HepG2 (cell line): ENCODE measurements around the gene SSNA1. TPM values are rescaled to one million over a fixed set of nuclear protein-coding genes. Genes with fewer than 3 reads are reported as not detected.

Experiments used
- BRCA1 ChIP-seq: sonication (generic); formaldehyde crosslinking; IDR thresholded peaks from 2 replicates; pipeline ENCODE4 v1.4.0; 2020; ENCODE audit warnings: missing genetic modification reagents
- CBX2 ChIP-seq, 2 experiments: fragments of 200-600 bp in 1 of 2; sonication (generic); formaldehyde crosslinking in 1 of 2; IDR thresholded peaks; 2 replicates each; pipeline versions ENCODE4 v1.7.0 to v1.8.1; 2018 to 2022; ENCODE audit warnings: low read depth in 2 of 2, low read length in 1 of 2, mild to moderate bottlenecking in 1 of 2, missing genetic modification reagents in 1 of 2
- HOXA3 ChIP-seq: sonication (generic); formaldehyde crosslinking; IDR thresholded peaks from 2 replicates; pipeline ENCODE4 v1.5.0; 2020; ENCODE audit warnings: missing genetic modification reagents
- MXD1 ChIP-seq: sonication (generic); formaldehyde crosslinking; IDR thresholded peaks from 2 replicates; pipeline ENCODE4 v1.4.0; 2020; ENCODE audit warnings: mild to moderate bottlenecking, missing genetic modification reagents
- NR2F1 ChIP-seq, 2 experiments: fragments of 450-650 bp in 1 of 2; formaldehyde crosslinking in 1 of 2; IDR thresholded peaks; 2 replicates each; pipeline versions ENCODE4 v1.5.0 to v1.6.1; 2016 to 2020; ENCODE audit warnings: mild to moderate bottlenecking in 1 of 2, missing compliant biosample characterization in 1 of 2, missing genetic modification reagents in 1 of 2, moderate library complexity in 1 of 2
- PREB ChIP-seq: sonication (generic); formaldehyde crosslinking; IDR thresholded peaks from 2 replicates; pipeline ENCODE4 v1.4.0; 2020; ENCODE audit warnings: missing genetic modification reagents
- RFX3 ChIP-seq: IDR thresholded peaks from 2 replicates; pipeline ENCODE4 v1.6.1; 2016; ENCODE audit warnings: missing biosample characterization, missing genetic modification reagents
- ZFP36L2 ChIP-seq: sonication (generic); formaldehyde crosslinking; IDR thresholded peaks from 2 replicates; pipeline ENCODE4 v1.4.0; 2020; ENCODE audit warnings: missing genetic modification reagents
- ZNF10 ChIP-seq: sonication (generic); formaldehyde crosslinking; IDR thresholded peaks from 2 replicates; pipeline ENCODE4 v1.4.0; 2020; ENCODE audit warnings: mild to moderate bottlenecking, low read depth, missing genetic modification reagents, borderline replicate concordance
- ZNF124 ChIP-seq: sonication (generic); formaldehyde crosslinking; IDR thresholded peaks from 2 replicates; pipeline ENCODE4 v1.4.0; 2020; ENCODE audit warnings: missing genetic modification reagents
- ZNF234 ChIP-seq: sonication (generic); formaldehyde crosslinking; conservative IDR thresholded peaks from 2 replicates; pipeline ENCODE4 v1.5.1; 2020; ENCODE audit warnings: mild to moderate bottlenecking, missing genetic modification reagents
- ZNF331 ChIP-seq: sonication (generic); formaldehyde crosslinking; IDR thresholded peaks from 2 replicates; pipeline ENCODE4 v1.4.0; 2020; ENCODE audit warnings: missing genetic modification reagents
- ZNF34 ChIP-seq: sonication (generic); formaldehyde crosslinking; IDR thresholded peaks from 2 replicates; pipeline ENCODE4 v1.4.0; 2020; ENCODE audit warnings: mild to moderate bottlenecking, missing genetic modification reagents, borderline replicate concordance
- ZNF382 ChIP-seq: sonication (generic); formaldehyde crosslinking; IDR thresholded peaks from 2 replicates; pipeline ENCODE4 v1.5.0; 2020; ENCODE audit warnings: missing genetic modification reagents, mild to moderate bottlenecking, borderline replicate concordance
- ZNF572 ChIP-seq: sonication (generic); formaldehyde crosslinking; IDR thresholded peaks from 2 replicates; pipeline ENCODE4 v1.5.1; 2020; ENCODE audit warnings: mild to moderate bottlenecking, missing genetic modification reagents
- ZSCAN22 ChIP-seq: sonication (generic); formaldehyde crosslinking; IDR thresholded peaks from 2 replicates; pipeline ENCODE4 v1.4.0; 2020; ENCODE audit warnings: mild to moderate bottlenecking, missing genetic modification reagents
- polyA plus RNA-seq, 8 experiments: library from polyadenylated mRNA; depleted of rRNA in 3 of 8; stranded (reverse) in 7 of 8; unstranded in 1 of 8; fragments of >200 nt; fragmentation: Illumina TruSeq in 4 of 8; extraction: Trizol in 4 of 8; gene quantifications; 2 replicates each; pipeline versions ENCODE4 v1.2.1 to v1.2.3, GENCODE V29; 2011 to 2016; ENCODE audit warnings: low read depth in 4 of 8, missing spikeins in 1 of 8, mixed read lengths in 1 of 8; ENCODE audit not compliant: insufficient read depth in 1 of 8
- total RNA-seq, 5 experiments: library from RNA; depleted of rRNA; stranded (reverse); fragments of >200 nt; fragmentation: Illumina TruSeq; extraction: Trizol; gene quantifications; 2 replicates each; pipeline ENCODE4 v1.2.3, GENCODE V29; 2016; ENCODE audit warnings: low read depth in 1 of 5
- TF ChIP-seq, protein P1 (sequence below): sonication (generic); formaldehyde crosslinking; IDR thresholded peaks from 2 replicates; pipeline ENCODE4 v1.9.0; 2021; ENCODE audit warnings: missing genetic modification reagents, borderline replicate concordance
- TF ChIP-seq, protein P2 (sequence below): sonication (generic); formaldehyde crosslinking; IDR thresholded peaks from 2 replicates; pipeline ENCODE4 v1.4.0; 2020; ENCODE audit warnings: missing genetic modification reagents
- TF ChIP-seq, protein P3 (sequence below): sonication (generic); formaldehyde crosslinking; IDR thresholded peaks from 2 replicates; pipeline ENCODE4 v1.4.0; 2020; ENCODE audit warnings: missing genetic modification reagents

Gene SSNA1
- total and polyA plus RNA-seq, 2 of the 13 experiments (the other 11 are each of a cell fraction or from before 2014, with no cell fraction given): 35.9 to 49.4 TPM

GRCh38 chr9:137200311-137201204 is 12.1 kb downstream of the SSNA1 start, which contains the start of gene TPRN (continued):
- no peak for TF ChIP-seq ZNF234 (CRISPR knock-in tag)
- no peak for TF ChIP-seq ZNF10
- no peak for TF ChIP-seq BRCA1 (CRISPR knock-in tag)
- TF ChIP-seq MXD1 (CRISPR knock-in tag): peak; percentile 37; the same call in 1 of the 2 replicates
- no peak; the same call in 1 of the 2 replicates for TF ChIP-seq ZNF124 (CRISPR knock-in tag)
- no peak for TF ChIP-seq ZFP36L2 (CRISPR knock-in tag)
- TF ChIP-seq, protein P1, sequence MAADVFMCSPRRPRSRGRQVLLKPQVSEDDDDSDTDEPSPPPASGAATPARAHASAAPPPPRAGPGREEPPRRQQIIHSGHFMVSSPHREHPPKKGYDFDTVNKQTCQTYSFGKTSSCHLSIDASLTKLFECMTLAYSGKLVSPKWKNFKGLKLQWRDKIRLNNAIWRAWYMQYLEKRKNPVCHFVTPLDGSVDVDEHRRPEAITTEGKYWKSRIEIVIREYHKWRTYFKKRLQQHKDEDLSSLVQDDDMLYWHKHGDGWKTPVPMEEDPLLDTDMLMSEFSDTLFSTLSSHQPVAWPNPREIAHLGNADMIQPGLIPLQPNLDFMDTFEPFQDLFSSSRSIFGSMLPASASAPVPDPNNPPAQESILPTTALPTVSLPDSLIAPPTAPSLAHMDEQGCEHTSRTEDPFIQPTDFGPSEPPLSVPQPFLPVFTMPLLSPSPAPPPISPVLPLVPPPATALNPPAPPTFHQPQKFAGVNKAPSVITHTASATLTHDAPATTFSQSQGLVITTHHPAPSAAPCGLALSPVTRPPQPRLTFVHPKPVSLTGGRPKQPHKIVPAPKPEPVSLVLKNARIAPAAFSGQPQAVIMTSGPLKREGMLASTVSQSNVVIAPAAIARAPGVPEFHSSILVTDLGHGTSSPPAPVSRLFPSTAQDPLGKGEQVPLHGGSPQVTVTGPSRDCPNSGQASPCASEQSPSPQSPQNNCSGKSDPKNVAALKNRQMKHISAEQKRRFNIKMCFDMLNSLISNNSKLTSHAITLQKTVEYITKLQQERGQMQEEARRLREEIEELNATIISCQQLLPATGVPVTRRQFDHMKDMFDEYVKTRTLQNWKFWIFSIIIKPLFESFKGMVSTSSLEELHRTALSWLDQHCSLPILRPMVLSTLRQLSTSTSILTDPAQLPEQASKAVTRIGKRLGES (CRISPR knock-in tag): no peak; the same call in 1 of the 2 replicates
- no peak for TF ChIP-seq ZSCAN22
- no peak for TF ChIP-seq RFX3 (CRISPR knock-in tag)
- no peak for TF ChIP-seq PREB (CRISPR knock-in tag)
- no peak for TF ChIP-seq ZNF382
- TF ChIP-seq, protein P2, sequence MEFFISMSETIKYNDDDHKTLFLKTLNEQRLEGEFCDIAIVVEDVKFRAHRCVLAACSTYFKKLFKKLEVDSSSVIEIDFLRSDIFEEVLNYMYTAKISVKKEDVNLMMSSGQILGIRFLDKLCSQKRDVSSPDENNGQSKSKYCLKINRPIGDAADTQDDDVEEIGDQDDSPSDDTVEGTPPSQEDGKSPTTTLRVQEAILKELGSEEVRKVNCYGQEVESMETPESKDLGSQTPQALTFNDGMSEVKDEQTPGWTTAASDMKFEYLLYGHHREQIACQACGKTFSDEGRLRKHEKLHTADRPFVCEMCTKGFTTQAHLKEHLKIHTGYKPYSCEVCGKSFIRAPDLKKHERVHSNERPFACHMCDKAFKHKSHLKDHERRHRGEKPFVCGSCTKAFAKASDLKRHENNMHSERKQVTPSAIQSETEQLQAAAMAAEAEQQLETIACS (CRISPR knock-in tag): peak; percentile 13; the same call in 1 of the 2 replicates
- TF ChIP-seq, protein P3, sequence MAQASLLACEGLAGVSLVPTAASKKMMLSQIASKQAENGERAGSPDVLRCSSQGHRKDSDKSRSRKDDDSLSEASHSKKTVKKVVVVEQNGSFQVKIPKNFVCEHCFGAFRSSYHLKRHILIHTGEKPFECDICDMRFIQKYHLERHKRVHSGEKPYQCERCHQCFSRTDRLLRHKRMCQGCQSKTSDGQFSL: no peak
- peak; percentile 82 for TF ChIP-seq HOXA3
- peak; percentile 74 to 88 for TF ChIP-seq NR2F1 (CRISPR knock-in tag; IDR thresholded peaks at IDR 0.05)
- TF ChIP-seq ZNF572 (CRISPR knock-in tag): 0 out of 2 replicates have a peak, but pooled peaks have one; percentile 64
- TF ChIP-seq CBX2 (IDR thresholded peaks at IDR 0.05; ENCODE audit: low read depth, low read length): no peak
- no peak for TF ChIP-seq CBX2 (CRISPR knock-in tag; IDR thresholded peaks at IDR 0.05; ENCODE audit: low read depth)
- peak; percentile 92 for TF ChIP-seq ZNF331 (CRISPR knock-in tag)
- TF ChIP-seq ZNF34 (CRISPR knock-in tag): 0 out of 2 replicates have a peak, but pooled peaks have one; percentile 28
